Neutrophil (primary cell): ENCODE results near the gene OR14I1.
"Not testable (repeated sequence)": the region's sequence is repeated elsewhere in the genome, so short reads cannot be mapped to it uniquely, and the experiment has no call there.

Source experiments
- H3K27ac ChIP-seq: fragments of 200-600 bp; sonication (generic); 2 replicates; pipeline ENCODE4 v1.5.1; 2016; ENCODE audit warnings: mild to moderate bottlenecking, moderate library complexity
- H3K27me3 ChIP-seq: fragments of 200-600 bp; sonication (generic); 2 replicates; pipeline ENCODE4 v1.6.0; 2016; ENCODE audit warnings: mild to moderate bottlenecking
- H3K36me3 ChIP-seq: fragments of 200-600 bp; sonication (generic); 2 replicates; pipeline ENCODE4 v1.5.1; 2017
- H3K4me1 ChIP-seq, 2 experiments: fragments of 200-600 bp in 1 of 2; sonication (generic) in 1 of 2; 1 replicate in 1 of 2; 2 replicates in 1 of 2; pipeline versions ENCODE4 v1.5.1 to v1.6.1; 2013 to 2016; ENCODE audit warnings: low read depth in 1 of 2, low read length in 1 of 2, mild to moderate bottlenecking in 1 of 2, moderate library complexity in 1 of 2; ENCODE audit not compliant: control insufficient read depth in 1 of 2, insufficient read depth in 1 of 2
- H3K4me3 ChIP-seq, 2 experiments: fragments of 200-600 bp in 1 of 2; sonication (generic) in 1 of 2; 1 replicate in 1 of 2; 2 replicates in 1 of 2; pipeline ENCODE4 v1.5.1; 2013 to 2016; ENCODE audit warnings: low read depth in 1 of 2, low read length in 1 of 2, mild to moderate bottlenecking in 1 of 2, moderate library complexity in 1 of 2
- H3K9me3 ChIP-seq: fragments of 200-600 bp; sonication (generic); 2 replicates; pipeline ENCODE4 v1.5.1; 2016
- CTCF ChIP-seq: fragments of 200-600 bp; sonication (generic); IDR thresholded peaks from 2 replicates; pipeline ENCODE4 v1.5.1; 2016; ENCODE audit warnings: antibody characterized with exemption

OR14I1 gene

GRCh38 chr1:248688527-248689298, 13.9 kb downstream of the OR14I1 start:
- TF ChIP-seq CTCF = no peak

GRCh38 chr1:248686815-248687214, 15.8 kb downstream of the OR14I1 start:
- Histone ChIP-seq H3K4me1 (no peaks in the 10 kb centered on the region), H3K36me3 (no peaks in the 10 kb centered on the region), H3K27ac (no peak overlapping the region), H3K4me3 (no peak overlapping the region), H3K27me3 (peaks cover 7% of the 10 kb centered on the region), H3K9me3 (no peaks in the 10 kb centered on the region)
- TF ChIP-seq CTCF = no peak

More at GRCh38 chr1:248688527-248689298, 13.9 kb downstream of the OR14I1 start:
- peaks cover 6% of the 10 kb centered on the region for H3K27me3 ChIP-seq
- H3K27ac ChIP-seq = no peak overlapping the region
- H3K4me3 ChIP-seq = no peak overlapping the region
- H3K36me3 ChIP-seq = no peaks in the 10 kb centered on the region
- no peaks in the 10 kb centered on the region for H3K4me1 ChIP-seq
- H3K9me3 ChIP-seq = no peaks in the 10 kb centered on the region

GRCh38 chr1:248681651-248682050, 20.9 kb downstream of the OR14I1 start:
- peaks cover 11% of the 10 kb centered on the region for H3K27me3 ChIP-seq
- H3K9me3 ChIP-seq = no peaks in the 10 kb centered on the region
- H3K4me1 ChIP-seq = no peaks in the 10 kb centered on the region
- no peak overlapping the region for H3K4me3 ChIP-seq
- no peaks in the 10 kb centered on the region for H3K36me3 ChIP-seq
- no peak for TF ChIP-seq CTCF
- no peak overlapping the region for H3K27ac ChIP-seq

- Histone ChIP-seq H3K4me3 (no peak overlapping the region), H3K27me3 (no peaks in the 10 kb centered on the region), H3K4me1 (no peaks in the 10 kb centered on the region), H3K27ac (no peak overlapping the region), H3K9me3 (peaks cover 22% of the 10 kb centered on the region), H3K36me3 (no peaks in the 10 kb centered on the region)
- no peak for TF ChIP-seq CTCF
Measured at GRCh38 chr1:248670003-248670402, 32.6 kb downstream of the OR14I1 start.

GRCh38 chr1:248663453-248664328, 38.9 kb downstream of the OR14I1 start:
- not testable (repeated sequence) for H3K4me1 ChIP-seq

GRCh38 chr1:248656797-248657196, 45.8 kb downstream of the OR14I1 start:
- H3K4me3 ChIP-seq, H3K27ac ChIP-seq, H3K36me3 ChIP-seq, H3K4me1 ChIP-seq, H3K27me3 ChIP-seq, H3K9me3 ChIP-seq: not testable (repeated sequence)

More at GRCh38 chr1:248663453-248664328, 38.9 kb downstream of the OR14I1 start:
- not testable (repeated sequence) for H3K27ac ChIP-seq, H3K4me3 ChIP-seq, H3K36me3 ChIP-seq, H3K27me3 ChIP-seq, H3K9me3 ChIP-seq

GRCh38 chr1:248655354-248655753, 47.2 kb downstream of the OR14I1 start, which contains the start of gene OR2T27:
Gene OR2T27 (minus strand): TSS chr1:248655528. CDS start chr1:248650884, 4,644 bp downstream.
- H3K27me3 ChIP-seq, H3K4me1 ChIP-seq, H3K9me3 ChIP-seq, H3K36me3 ChIP-seq, H3K4me3 ChIP-seq, H3K27ac ChIP-seq: not testable (repeated sequence)
